ENCODE results near the gene KCNJ4. TPM values are rescaled to one million over a fixed set of nuclear protein-coding genes. Genes with fewer than 3 reads are reported as not detected.

Gene KCNJ4
- polyA plus RNA-seq, 4 donors: 0.06 to 2.1 TPM; not detected in 2

DNA sequence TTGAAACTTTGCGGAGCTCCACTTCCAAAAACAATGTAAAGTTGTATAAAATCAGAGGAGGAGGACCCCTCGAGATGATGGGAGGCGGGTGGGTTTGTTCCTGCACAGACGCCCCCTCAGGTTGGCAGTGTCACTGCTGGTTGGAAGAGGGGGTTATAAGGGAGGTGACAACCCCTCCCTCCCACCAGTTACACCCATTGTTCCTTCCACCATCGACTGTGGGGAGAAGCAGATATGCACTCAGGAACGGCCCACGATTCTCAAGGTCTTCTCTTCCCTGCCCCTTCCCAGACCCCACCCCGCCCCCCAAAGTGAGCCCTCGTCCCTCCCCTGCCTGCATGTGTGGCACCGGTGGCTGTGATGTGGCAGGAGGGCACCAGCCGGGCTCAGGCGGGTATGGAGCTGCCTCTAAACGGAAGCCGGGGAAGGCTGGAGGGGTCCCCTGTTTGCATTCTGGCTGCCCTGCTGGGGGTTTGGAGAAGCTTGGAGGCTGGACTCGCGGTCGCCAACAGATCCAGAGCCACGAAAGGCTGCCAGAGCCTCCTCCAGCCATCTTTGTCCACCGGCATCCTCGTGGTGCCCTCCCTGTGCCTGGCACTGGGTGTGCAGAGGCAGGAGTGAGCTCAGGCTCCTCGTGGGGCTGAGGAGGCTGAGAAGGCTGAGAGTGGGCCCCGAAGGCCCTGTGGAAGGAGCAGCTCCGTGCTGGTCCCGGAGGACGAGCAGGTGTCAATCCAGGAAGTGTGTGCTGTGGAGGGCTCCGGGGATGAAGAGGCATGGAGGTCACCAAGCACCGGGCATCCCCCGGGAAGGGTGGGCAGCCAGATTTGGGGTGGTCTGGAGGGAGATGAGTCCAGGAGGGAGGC, 13.7 kb upstream of the KCNJ4 start:
- WGBS, 3 donors: 65 to 69% (median 66%) methylated on average over 26 to 28 of the region's 28 CpGs
- FAIRE-seq (no peak), DNase-seq (no peak)

GRCh38 chr22:38467904-38468442, 13.0 kb upstream of the KCNJ4 start, which contains the start of gene KDELR3:
KDELR3 (plus strand) TSS chr22:38468096; CDS start chr22:38468234, 138 bp downstream.
- 1 to 3% (median 2%) methylated on average over 31 to 53 of the region's 53 CpGs for WGBS, 3 donors
- H3K4me3 ChIP-seq (ENCODE audit: low read depth in 1 of 3, low read length in 3 of 3): peak within 1 kb of the TSS; percentile 47 to 93 (median 58)
- peaks cover 0 to 21% (median 0%) of the 10 kb centered on the region in 3 donors for H3K27me3 ChIP-seq (ENCODE audit: control insufficient read depth in 3 of 3, insufficient read depth in 3 of 3, low read length in 3 of 3)
- peak within 1 kb of the TSS in 2 of 3 donors; percentile 38 to 63 for H3K27ac ChIP-seq (ENCODE audit: low read depth in 1 of 3, low read length in 2 of 3)
- FAIRE-seq: no peak
- peaks cover 0 to 9% (median 0%) of the 10 kb centered on the region in 3 donors for H3K36me3 ChIP-seq (ENCODE audit: control insufficient read depth in 3 of 3, insufficient read depth in 2 of 3, low read depth in 1 of 3, low read length in 3 of 3)
- peaks cover 0 to 26% (median 0%) of the 10 kb centered on the region in 3 donors for H3K4me1 ChIP-seq (ENCODE audit: control insufficient read depth in 3 of 3, insufficient read depth in 2 of 3, low read depth in 1 of 3, low read length in 2 of 3)
- H3K9me3 ChIP-seq (ENCODE audit: control insufficient read depth in 2 of 2, insufficient read depth in 1 of 2, low read depth in 1 of 2, low read length in 1 of 2): no peaks in the 10 kb centered on the region
- DNase-seq: peak; percentile 68 to 89

More for the DNA sequence above, 13.7 kb upstream of the KCNJ4 start:
- H3K4me3 ChIP-seq (ENCODE audit: low read depth in 1 of 3, low read length in 3 of 3): peak overlapping the region; percentile 47 to 93 (median 58)
- H3K4me1 ChIP-seq (ENCODE audit: control insufficient read depth in 3 of 3, insufficient read depth in 2 of 3, low read depth in 1 of 3, low read length in 2 of 3): peaks cover 0 to 19% (median 0%) of the 10 kb centered on the region in 3 donors
- no peaks in the 10 kb centered on the region for H3K9me3 ChIP-seq (ENCODE audit: control insufficient read depth in 2 of 2, insufficient read depth in 1 of 2, low read depth in 1 of 2, low read length in 1 of 2)
- peaks cover 0 to 9% (median 0%) of the 10 kb centered on the region in 3 donors for H3K36me3 ChIP-seq (ENCODE audit: control insufficient read depth in 3 of 3, insufficient read depth in 2 of 3, low read depth in 1 of 3, low read length in 3 of 3)
- H3K27ac ChIP-seq (ENCODE audit: low read depth in 1 of 3, low read length in 2 of 3): peak overlapping the region in 1 of 3 donors; percentile 38
- H3K27me3 ChIP-seq (ENCODE audit: control insufficient read depth in 3 of 3, insufficient read depth in 3 of 3, low read length in 3 of 3): peaks cover 0 to 15% (median 0%) of the 10 kb centered on the region in 3 donors

DNA sequence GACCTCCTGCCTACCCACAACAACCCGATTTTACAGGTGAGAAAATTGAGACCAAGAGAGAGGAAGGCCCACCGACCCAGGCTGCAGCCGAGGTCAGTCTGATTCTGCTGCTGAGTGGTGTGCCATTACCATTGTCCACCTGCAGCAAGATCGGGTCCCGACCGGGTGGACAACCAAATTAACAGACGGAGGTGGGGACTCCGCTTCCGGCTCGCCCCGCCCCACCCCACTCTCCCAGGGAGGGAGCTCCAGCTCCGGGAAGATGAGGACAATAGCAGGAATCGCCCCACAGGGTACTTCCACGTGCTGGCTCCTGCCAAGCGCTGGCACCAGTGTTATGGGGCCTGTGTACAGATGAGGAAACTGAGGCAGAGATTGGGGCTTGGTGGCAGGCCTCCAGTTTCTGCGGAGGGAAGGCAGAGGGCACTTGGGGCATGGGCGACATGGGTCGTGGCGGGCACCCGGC, 12.5 kb upstream of the KCNJ4 start:
- 7 to 16% (median 12%) methylated on average over 18 to 20 of the region's 20 CpGs for WGBS, 3 donors
- H3K27ac ChIP-seq (ENCODE audit: low read depth in 1 of 3, low read length in 2 of 3): peak overlapping the region in 1 of 3 donors; percentile 56
- peak overlapping the region; percentile 47 to 58 (median 57) for H3K4me3 ChIP-seq (ENCODE audit: low read depth in 1 of 3, low read length in 3 of 3)
- FAIRE-seq (no peak), DNase-seq (no peak)
- H3K4me1 ChIP-seq (ENCODE audit: control insufficient read depth in 3 of 3, insufficient read depth in 2 of 3, low read depth in 1 of 3, low read length in 2 of 3): peaks cover 0 to 27% (median 0%) of the 10 kb centered on the region in 3 donors
- H3K27me3 ChIP-seq (ENCODE audit: control insufficient read depth in 3 of 3, insufficient read depth in 3 of 3, low read length in 3 of 3): peaks cover 0 to 24% (median 0%) of the 10 kb centered on the region in 3 donors
- peaks cover 0 to 9% (median 0%) of the 10 kb centered on the region in 3 donors for H3K36me3 ChIP-seq (ENCODE audit: control insufficient read depth in 3 of 3, insufficient read depth in 2 of 3, low read depth in 1 of 3, low read length in 3 of 3)
- no peaks in the 10 kb centered on the region for H3K9me3 ChIP-seq (ENCODE audit: control insufficient read depth in 2 of 2, insufficient read depth in 1 of 2, low read depth in 1 of 2, low read length in 1 of 2)

GRCh38 chr22:38465673-38466490, 10.9 kb upstream of the KCNJ4 start:
- DNase-seq (peak in 1 of 2 donors; percentile 23), FAIRE-seq (no peak)
- H3K27ac ChIP-seq (ENCODE audit: low read depth in 1 of 3, low read length in 2 of 3): no peak overlapping the region
- peaks cover 0 to 38% (median 3%) of the 10 kb centered on the region in 3 donors for H3K4me1 ChIP-seq (ENCODE audit: control insufficient read depth in 3 of 3, insufficient read depth in 2 of 3, low read depth in 1 of 3, low read length in 2 of 3)
- peaks cover 0 to 40% (median 9%) of the 10 kb centered on the region in 3 donors for H3K27me3 ChIP-seq (ENCODE audit: control insufficient read depth in 3 of 3, insufficient read depth in 3 of 3, low read length in 3 of 3)
- H3K36me3 ChIP-seq (ENCODE audit: control insufficient read depth in 3 of 3, insufficient read depth in 2 of 3, low read depth in 1 of 3, low read length in 3 of 3): peaks cover 0 to 5% (median 0%) of the 10 kb centered on the region in 3 donors
- no peaks in the 10 kb centered on the region for H3K9me3 ChIP-seq (ENCODE audit: control insufficient read depth in 2 of 2, insufficient read depth in 1 of 2, low read depth in 1 of 2, low read length in 1 of 2)
- H3K4me3 ChIP-seq (ENCODE audit: low read depth in 1 of 3, low read length in 3 of 3): no peak overlapping the region
- 41 to 72% (median 59%) methylated on average over 26 of the region's 26 CpGs for WGBS, 3 donors

GRCh38 chr22:38464992-38465672, 10.1 kb upstream of the KCNJ4 start:
- WGBS, 3 donors: 71 to 85% (median 79%) methylated on average over 10 of the region's 10 CpGs
- no peak overlapping the region for H3K27ac ChIP-seq (ENCODE audit: low read depth in 1 of 3, low read length in 2 of 3)
- H3K9me3 ChIP-seq (ENCODE audit: control insufficient read depth in 2 of 2, insufficient read depth in 1 of 2, low read depth in 1 of 2, low read length in 1 of 2): no peaks in the 10 kb centered on the region
- no peak overlapping the region for H3K4me3 ChIP-seq (ENCODE audit: low read depth in 1 of 3, low read length in 3 of 3)
- H3K27me3 ChIP-seq (ENCODE audit: control insufficient read depth in 3 of 3, insufficient read depth in 3 of 3, low read length in 3 of 3): peaks cover 0 to 47% (median 9%) of the 10 kb centered on the region in 3 donors
- peaks cover 0 to 2% (median 0%) of the 10 kb centered on the region in 3 donors for H3K36me3 ChIP-seq (ENCODE audit: control insufficient read depth in 3 of 3, insufficient read depth in 2 of 3, low read depth in 1 of 3, low read length in 3 of 3)
- H3K4me1 ChIP-seq (ENCODE audit: control insufficient read depth in 3 of 3, insufficient read depth in 2 of 3, low read depth in 1 of 3, low read length in 2 of 3): peaks cover 0 to 38% (median 3%) of the 10 kb centered on the region in 3 donors
- DNase-seq (no peak), FAIRE-seq (no peak)

GRCh38 chr22:38462960-38463784, 8.2 kb upstream of the KCNJ4 start:
- Histone ChIP-seq H3K27me3 (ENCODE audit: control insufficient read depth in 3 of 3, insufficient read depth in 3 of 3, low read length in 3 of 3) (peaks cover 0 to 64% (median 9%) of the 10 kb centered on the region in 3 donors), H3K4me1 (ENCODE audit: control insufficient read depth in 3 of 3, insufficient read depth in 2 of 3, low read depth in 1 of 3, low read length in 2 of 3) (peaks cover 0 to 31% (median 3%) of the 10 kb centered on the region in 3 donors), H3K36me3 (ENCODE audit: control insufficient read depth in 3 of 3, insufficient read depth in 2 of 3, low read depth in 1 of 3, low read length in 3 of 3) (no peaks in the 10 kb centered on the region), H3K4me3 (ENCODE audit: low read depth in 1 of 3, low read length in 3 of 3) (peak overlapping the region in 1 of 3 donors; percentile 27), H3K27ac (ENCODE audit: low read depth in 1 of 3, low read length in 2 of 3) (peak overlapping the region in 1 of 3 donors; percentile 10), H3K9me3 (ENCODE audit: control insufficient read depth in 2 of 2, insufficient read depth in 1 of 2, low read depth in 1 of 2, low read length in 1 of 2) (no peaks in the 10 kb centered on the region)
- peak in 1 of 2 donors; percentile 71 for DNase-seq
- no peak for FAIRE-seq
- WGBS, 3 donors: 24 to 37% (median 31%) methylated on average over 22 to 28 of the region's 28 CpGs

All from small intestine (tissue), 7 donors.